Muscle of leg (tissue), 11 donors: ENCODE measurements around the gene TCOF1. TPM values are rescaled to one million over a fixed set of nuclear protein-coding genes. Genes with fewer than 3 reads are reported as not detected.

Experiments
- DNase-seq: peaks from one replicate; pipeline ENCODE4 v3.0.0; 2013
- H3K27ac ChIP-seq: one replicate; pipeline ENCODE4 v1.5.1; 2013; ENCODE audit warnings: mild to moderate bottlenecking, low read length, control low read depth
- H3K27me3 ChIP-seq: one replicate; pipeline ENCODE4 v1.6.1; 2013; ENCODE audit warnings: low read length; ENCODE audit not compliant: control insufficient read depth, insufficient read depth
- H3K36me3 ChIP-seq: one replicate; pipeline ENCODE4 v1.6.1; 2013; ENCODE audit warnings: low read length; ENCODE audit not compliant: control insufficient read depth, insufficient read depth
- H3K4me1 ChIP-seq: one replicate; pipeline ENCODE4 v1.6.1; 2013; ENCODE audit warnings: low read length; ENCODE audit not compliant: control insufficient read depth, insufficient read depth
- H3K4me3 ChIP-seq: one replicate; pipeline ENCODE4 v1.5.1; 2013; ENCODE audit warnings: low read length, control low read depth
- H3K9me3 ChIP-seq: replicated peaks from 2 replicates; pipeline ENCODE4 v1.6.1; 2013; ENCODE audit warnings: low read depth, low read length; ENCODE audit not compliant: control insufficient read depth
- WGBS: methylation state at CpG from one replicate; pipeline ENCODE4 v1.1.5; 2013; ENCODE audit warnings: missing lambda C conversion rate; ENCODE audit not compliant: insufficient coverage; 5-methylcytosine and 5-hydroxymethylcytosine counted together
- polyA plus RNA-seq, 8 donors: library from polyadenylated mRNA; unstranded; fragments of 120-200 nt; gene quantifications; one replicate each; pipeline versions ENCODE4 v1.2.1 to v1.2.3, GENCODE V29; 2013; ENCODE audit warnings: inconsistent platforms in 1 of 8, low replicate concordance in 1 of 8; ENCODE audit not compliant: insufficient read length in 8 of 8, insufficient read depth in 1 of 8
- total RNA-seq: library from RNA; stranded (reverse); fragments of 120-200 nt; gene quantifications from one replicate; pipeline ENCODE4 v1.2.4, GENCODE V29; 2013

Gene TCOF1
- total and polyA plus RNA-seq, 9 donors: 12.6 to 26.1 (median 22.5) TPM

GRCh38 chr5:150335778-150336177 lies 21.7 kb upstream of the TCOF1 start:
- no peak for DNase-seq
- no peaks in the 10 kb centered on the region for H3K27me3 ChIP-seq
- 78% methylated on average over 2 of the region's 4 CpGs for WGBS
- peaks cover 24% of the 10 kb centered on the region for H3K4me1 ChIP-seq
- H3K27ac ChIP-seq: no peak overlapping the region
- H3K4me3 ChIP-seq: no peak overlapping the region
- H3K36me3 ChIP-seq: no peaks in the 10 kb centered on the region
- no peaks in the 10 kb centered on the region for H3K9me3 ChIP-seq

- H3K27ac ChIP-seq: peak overlapping the region; percentile 83
- WGBS: 87% methylated on average over 11 of the region's 11 CpGs
- DNase-seq: no peak
- no peaks in the 10 kb centered on the region for H3K9me3 ChIP-seq
- H3K36me3 ChIP-seq: no peaks in the 10 kb centered on the region
- H3K4me3 ChIP-seq: no peak overlapping the region
- H3K27me3 ChIP-seq: no peaks in the 10 kb centered on the region
- peaks cover 24% of the 10 kb centered on the region for H3K4me1 ChIP-seq
Measured at GRCh38 chr5:150338546-150338945, 19.0 kb upstream of the TCOF1 start.

- peak; percentile 71 for DNase-seq
- Histone ChIP-seq H3K4me3 (no peak overlapping the region), H3K9me3 (no peaks in the 10 kb centered on the region), H3K27me3 (no peaks in the 10 kb centered on the region), H3K27ac (peak overlapping the region; percentile 83), H3K4me1 (peaks cover 24% of the 10 kb centered on the region), H3K36me3 (no peaks in the 10 kb centered on the region)
- 29% methylated on average over 4 of the region's 5 CpGs for WGBS
Measured at GRCh38 chr5:150339165-150339564, 18.3 kb upstream of the TCOF1 start.

GRCh38 chr5:150339841-150340240 lies 17.7 kb upstream of the TCOF1 start:
- WGBS: 83% methylated on average over 3 of the region's 4 CpGs
- DNase-seq: no peak
- Histone ChIP-seq H3K4me1 (peaks cover 24% of the 10 kb centered on the region), H3K4me3 (no peak overlapping the region), H3K36me3 (no peaks in the 10 kb centered on the region), H3K9me3 (no peaks in the 10 kb centered on the region), H3K27me3 (no peaks in the 10 kb centered on the region), H3K27ac (peak overlapping the region; percentile 83)

GRCh38 chr5:150340614-150341255 lies 16.8 kb upstream of the TCOF1 start:
- WGBS: 75% methylated on average over 4 of the region's 7 CpGs
- Histone ChIP-seq H3K27me3 (no peaks in the 10 kb centered on the region), H3K27ac (no peak overlapping the region), H3K4me3 (no peak overlapping the region), H3K9me3 (no peaks in the 10 kb centered on the region), H3K4me1 (peaks cover 24% of the 10 kb centered on the region), H3K36me3 (no peaks in the 10 kb centered on the region)
- no peak for DNase-seq

GRCh38 chr5:150341331-150341730 lies 16.2 kb upstream of the TCOF1 start:
- no peaks in the 10 kb centered on the region for H3K27me3 ChIP-seq
- no peak overlapping the region for H3K27ac ChIP-seq
- no peak overlapping the region for H3K4me3 ChIP-seq
- peaks cover 24% of the 10 kb centered on the region for H3K4me1 ChIP-seq
- no peaks in the 10 kb centered on the region for H3K9me3 ChIP-seq
- H3K36me3 ChIP-seq: no peaks in the 10 kb centered on the region
- DNase-seq: no peak
- WGBS: 41% methylated on average over 3 of the region's 4 CpGs

- Histone ChIP-seq H3K27ac (no peak overlapping the region), H3K36me3 (no peaks in the 10 kb centered on the region), H3K27me3 (no peaks in the 10 kb centered on the region), H3K4me3 (no peak overlapping the region), H3K9me3 (no peaks in the 10 kb centered on the region), H3K4me1 (peaks cover 24% of the 10 kb centered on the region)
- no CpG with 5 or more reads among the region's 1 CpG for WGBS
- DNase-seq: no peak
Measured at GRCh38 chr5:150341989-150342388, 15.5 kb upstream of the TCOF1 start.

- Histone ChIP-seq H3K27me3 (no peaks in the 10 kb centered on the region), H3K27ac (no peak overlapping the region), H3K4me1 (peaks cover 24% of the 10 kb centered on the region), H3K36me3 (no peaks in the 10 kb centered on the region), H3K9me3 (no peaks in the 10 kb centered on the region), H3K4me3 (no peak overlapping the region)
- DNase-seq: no peak
- 92% methylated on average over 5 of the region's 5 CpGs for WGBS
Measured at GRCh38 chr5:150342583-150342982, 14.9 kb upstream of the TCOF1 start.

- Histone ChIP-seq H3K4me1 (peaks cover 10% of the 10 kb centered on the region), H3K27ac (no peak overlapping the region), H3K9me3 (no peaks in the 10 kb centered on the region), H3K27me3 (no peaks in the 10 kb centered on the region), H3K4me3 (no peak overlapping the region), H3K36me3 (no peaks in the 10 kb centered on the region)
- WGBS: 56% methylated on average over 5 of the region's 7 CpGs
- no peak for DNase-seq
Measured at GRCh38 chr5:150343994-150344631, 13.4 kb upstream of the TCOF1 start.

GRCh38 chr5:150345716-150346115 lies 11.8 kb upstream of the TCOF1 start:
- Histone ChIP-seq H3K27ac (no peak overlapping the region), H3K36me3 (no peaks in the 10 kb centered on the region), H3K4me1 (no peaks in the 10 kb centered on the region), H3K4me3 (no peak overlapping the region), H3K9me3 (no peaks in the 10 kb centered on the region), H3K27me3 (no peaks in the 10 kb centered on the region)
- 83% methylated on average over 3 of the region's 5 CpGs for whole genome bisulfite sequencing
- no peak for DNase-seq
